HG02623 (cell line): ENCODE results near the gene CD46.

Experiments
- ATAC-seq: cut with Tn5 transposase; IDR thresholded peaks from one replicate; pipeline ENCODE4 v1.9.1; 2021; ENCODE audit warnings: moderate library complexity; ENCODE audit not compliant: unreplicated experiment

CD46 gene

GRCh38 chr1:207813512-207813881 is 61.6 kb downstream of the CD46 start:
- no peak for ATAC-seq

- no peak for ATAC-seq
These were observed 62.1 kb downstream of the CD46 start for GRCh38 chr1:207813946-207814345.

- no peak for ATAC-seq
These were observed 62.6 kb downstream of the CD46 start for GRCh38 chr1:207814469-207814868.

- no peak for ATAC-seq
These were observed 63.6 kb downstream of the CD46 start for GRCh38 chr1:207815466-207815865.

- ATAC-seq: no peak
These were observed 64.0 kb downstream of the CD46 start for GRCh38 chr1:207815913-207816291.

- ATAC-seq: no peak
These were observed 65.3 kb downstream of the CD46 start for GRCh38 chr1:207817166-207817565.

- no peak for ATAC-seq
These were observed 66.2 kb downstream of the CD46 start for GRCh38 chr1:207817778-207818751.

GRCh38 chr1:207818971-207819451 is 67.2 kb downstream of the CD46 start:
- ATAC-seq: no peak

- ATAC-seq: no peak
These were observed 69.0 kb downstream of the CD46 start for GRCh38 chr1:207820568-207821463.

- ATAC-seq: no peak
These were observed 69.7 kb downstream of the CD46 start for GRCh38 chr1:207821464-207822045.

- peak; percentile 18 for ATAC-seq
These were observed 70.3 kb downstream of the CD46 start for GRCh38 chr1:207822124-207822601.

- peak; percentile 68 for ATAC-seq
These were observed 71.0 kb downstream of the CD46 start for GRCh38 chr1:207822602-207823451.

GRCh38 chr1:207823531-207823879 is 71.7 kb downstream of the CD46 start:
- no peak for ATAC-seq

- ATAC-seq: peak; percentile 23
These were observed 72.2 kb downstream of the CD46 start for GRCh38 chr1:207823880-207824566.

- ATAC-seq: no peak
These were observed 73.0 kb downstream of the CD46 start for GRCh38 chr1:207824691-207825408.

- ATAC-seq: no peak
These were observed 73.5 kb downstream of the CD46 start for GRCh38 chr1:207825409-207825695.

GRCh38 chr1:207825719-207826556 is 74.1 kb downstream of the CD46 start:
- ATAC-seq: peak; percentile 54
